K562 (cell line): ENCODE data around the gene SPPL3. TPM values are rescaled to one million over a fixed set of nuclear protein-coding genes. Genes with fewer than 3 reads are reported as not detected.

Experiments
- ATAC-seq: fragments of 200-7000 bp; cut with Tn5 transposase; 3 replicates; pipeline ENCODE4 v1.9.1; 2020; ENCODE audit warnings: moderate library complexity
- BruUV-seq: library from RNA; stranded (reverse); fragments of 400-500 nt; replicated peaks from 2 replicates; lab custom pipeline; 2021; lab: Mats Ljungman, UMichigan
- CTCF ChIA-PET: fragments of 300-600 bp; formaldehyde crosslinking; extraction: SDS; loops from one replicate; lab custom pipeline; 2021; ENCODE audit warnings: low intra/inter-chr PET ratio; lab: Yijun Ruan, JAX
- POLR2A ChIA-PET: fragments of 300-600, 350-650 bp; sonication (Branson Sonifier 250); formaldehyde crosslinking; extraction: SDS; loops from one replicate; lab custom pipeline; 2021; ENCODE audit warnings: antibody characterized with exemption, inconsistent platforms; lab: Yijun Ruan, JAX
- DNase-seq, 4 experiments: peaks; one replicate each; pipeline versions ENCODE4 v3.0.0 to v3.0.0-alpha.2; 2011 to 2018; ENCODE audit warnings: low spot score in 3 of 4, mixed read lengths in 3 of 4; ENCODE audit errors: extremely low read depth in 1 of 4
- FAIRE-seq: peaks from 2 replicates; lab custom pipeline; 2011; peaks lifted over from hg19 to GRCh38; lab: Jason Lieb, UNC
- H2AFZ ChIP-seq: 2 replicates; pipeline ENCODE4 v1.6.0; 2011; ENCODE audit warnings: low read depth, low read length, control low read depth, inconsistent platforms
- H3K27ac ChIP-seq: fragments of 200-600 bp; 3 replicates; pipeline ENCODE4 v1.8.0; 2011; ENCODE audit warnings: low read depth, mild to moderate bottlenecking, control low read depth, inconsistent platforms, low read length, moderate library complexity, mixed read lengths; ENCODE audit errors: extremely low read depth
- H3K27me3 ChIP-seq, 2 experiments: fragments of 300-600 bp in 1 of 2; 2 replicates in 1 of 2; 3 replicates in 1 of 2; pipeline versions ENCODE4 v1.6.0 to v1.8.0; 2011; ENCODE audit warnings: inconsistent platforms in 2 of 2, low read length in 2 of 2, mild to moderate bottlenecking in 1 of 2, mixed read lengths in 1 of 2, moderate library complexity in 1 of 2; ENCODE audit not compliant: control insufficient read depth in 2 of 2, insufficient read depth in 2 of 2
- H3K36me3 ChIP-seq: fragments of 300-600 bp; 3 replicates; pipeline ENCODE4 v1.8.0; 2011; ENCODE audit warnings: mild to moderate bottlenecking, low read length, inconsistent platforms; ENCODE audit not compliant: control insufficient read depth, insufficient read depth
- H3K4me1 ChIP-seq, 2 experiments: fragments of 200-600 bp in 1 of 2; replicated peaks in 1 of 2; 2 replicates in 1 of 2; 3 replicates in 1 of 2; pipeline versions ENCODE4 v1.5.1 to v1.8.0; 2011; ENCODE audit warnings: inconsistent platforms in 2 of 2, low read length in 2 of 2, mild to moderate bottlenecking in 1 of 2, mixed read lengths in 1 of 2, moderate library complexity in 1 of 2; ENCODE audit not compliant: control insufficient read depth in 2 of 2, insufficient read depth in 2 of 2
- H3K4me2 ChIP-seq: 2 replicates; pipeline ENCODE4 v1.6.1; 2011; ENCODE audit warnings: low read length, control low read depth, inconsistent platforms, mixed read lengths; ENCODE audit not compliant: insufficient read depth
- H3K4me3 ChIP-seq: fragments of 200-600 bp; sonication (generic), shearing (Covaris generic); 2 replicates; pipeline ENCODE4 v1.5.1; 2016; ENCODE audit warnings: control low read depth, inconsistent platforms
- H3K79me2 ChIP-seq: fragments of 200-600 bp; 3 replicates; pipeline ENCODE4 v1.8.0; 2011; ENCODE audit warnings: low read length, inconsistent platforms; ENCODE audit not compliant: control insufficient read depth, insufficient read depth
- H3K9ac ChIP-seq, 2 experiments: 2 replicates each; pipeline versions ENCODE4 v1.6.0 to v1.6.1; 2011; ENCODE audit warnings: low read depth in 2 of 2, low read length in 2 of 2, control low read depth in 1 of 2, inconsistent platforms in 1 of 2, mild to moderate bottlenecking in 1 of 2, mixed read lengths in 1 of 2; ENCODE audit not compliant: insufficient read depth in 1 of 2
- H3K9me1 ChIP-seq: one replicate; pipeline ENCODE4 v1.6.0; 2011; ENCODE audit warnings: inconsistent platforms, mild to moderate bottlenecking, low read length, moderate library complexity; ENCODE audit not compliant: control insufficient read depth, insufficient read depth
- H3K9me3 ChIP-seq: replicated peaks from 2 replicates; pipeline ENCODE4 v1.5.1; 2011; ENCODE audit warnings: low read depth, low read length, inconsistent platforms; ENCODE audit not compliant: control insufficient read depth, insufficient read depth
- H4K20me1 ChIP-seq: replicated peaks from 2 replicates; pipeline ENCODE4 v1.6.1; 2011; ENCODE audit warnings: low read length, inconsistent platforms, mixed read lengths; ENCODE audit not compliant: control insufficient read depth, insufficient read depth
- CTCFL ChIP-seq: IDR thresholded peaks from 2 replicates; pipeline ENCODE4 v1.6.1; 2011; ENCODE audit warnings: borderline replicate concordance, low read depth, mild to moderate bottlenecking, moderate library complexity, low read length; ENCODE audit not compliant: insufficient read depth, poor library complexity, severe bottlenecking
- HMBOX1 ChIP-seq: sonication (generic); IDR thresholded peaks from 2 replicates; pipeline ENCODE4 v1.6.1; 2016
- PTBP1 ChIP-seq: fragments of 200-400 bp; formaldehyde crosslinking; IDR thresholded peaks from 2 replicates; pipeline ENCODE4 v1.6.1; 2017; ENCODE audit warnings: low read depth, low read length
- RCOR1 ChIP-seq, 2 experiments: IDR thresholded peaks; 2 replicates each; pipeline ENCODE4 v1.6.1; 2012; ENCODE audit warnings: low read depth in 2 of 2, low read length in 2 of 2, borderline replicate concordance in 1 of 2, improper control_type of control experiment in 1 of 2
- REST ChIP-seq, 2 experiments: fragments of 450-650 bp; formaldehyde crosslinking in 1 of 2; IDR thresholded peaks; 2 replicates each; pipeline versions ENCODE4 v1.4.0 to v1.6.1; 2014 to 2020; ENCODE audit warnings: mild to moderate bottlenecking in 2 of 2, borderline replicate concordance in 1 of 2, low read depth in 1 of 2
- TCF15 ChIP-seq: fragments of 250-450 bp; sonication (Bioruptor Pico); IDR thresholded peaks from 2 replicates; pipeline ENCODE4 v1.8.0; 2022; ENCODE audit warnings: moderate library complexity, mild to moderate bottlenecking, inconsistent platforms
- WGBS: fragments of 100-300 bp; shearing (Covaris generic); methylation state at CpG from one replicate; pipeline ENCODE4 v1.1.6; 2016; ENCODE audit warnings: low coverage, mixed read lengths; ENCODE audit not compliant: insufficient coverage; ENCODE audit errors: missing lambda C conversion rate; 5-methylcytosine and 5-hydroxymethylcytosine counted together
- in situ Hi-C: fragments of 300-500 bp; cut with MboI; formaldehyde crosslinking; loops from 4 replicates; pipeline ENCODE4 v1.15.0; 2018; ENCODE audit warnings: inconsistent platforms, mixed read lengths
- intact Hi-C: fragments of 100-400 bp; cut with micrococcal nuclease; formaldehyde crosslinking; loops from 2 replicates; pipeline ENCODE4 v1.14.2; 2022
- polyA plus RNA-seq, 8 experiments: library from polyadenylated mRNA; depleted of rRNA in 4 of 8; stranded (reverse) in 5 of 8; unstranded in 3 of 8; fragments of >200 nt; fragmentation: Nextera tagmentation in 2 of 8; fragmentation: Illumina TruSeq in 1 of 8; extraction: Ambion mirVana in 2 of 8; extraction: Trizol in 1 of 8; gene quantifications; 2 replicates each; pipeline versions ENCODE4 v1.2.1 to v1.2.3, GENCODE V29; 2011 to 2014; ENCODE audit warnings: inconsistent platforms in 1 of 8, missing spikeins in 1 of 8
- total RNA-seq, 7 experiments: library from RNA; depleted of rRNA in 6 of 7; stranded (reverse); fragments of >200 nt in 6 of 7; fragmentation: Illumina TruSeq in 2 of 7; extraction: Trizol in 2 of 7; gene quantifications; 2 replicates each; pipeline versions ENCODE4 v1.2.1 to v1.2.3, GENCODE V29; 2011 to 2021; ENCODE audit warnings: low replicate concordance in 1 of 7

The SPPL3 gene
- total and polyA plus RNA-seq, 9 of the 15 experiments (the other 6 are each of a cell fraction or from before 2014, with no cell fraction given), result 2.9 to 32.1 (median 7.1) TPM

GRCh38 chr12:120713861-120714482 is 190.2 kb downstream of the SPPL3 start:
- Histone ChIP-seq H3K27me3 (no peaks in the 10 kb centered on the region), H2AFZ (no peak overlapping the region), H3K4me2 (no peak overlapping the region), H3K4me3 (no peak overlapping the region), H3K79me2 (peaks cover 16% of the 10 kb centered on the region), H3K4me1 (peaks cover 16 to 17% of the 10 kb centered on the region in 2 experiments; a peak in 4 of 5 replicates), H3K36me3 (peaks cover 55% of the 10 kb centered on the region), H4K20me1 (no peaks in the 10 kb centered on the region; the same call in 1 of the 2 replicates), H3K9me3 (no peaks in the 10 kb centered on the region), H3K9ac (no peak overlapping the region), H3K9me1 (no peaks in the 10 kb centered on the region), H3K27ac (no peak overlapping the region)
- CTCF ChIA-PET, result interaction anchor here (2.6 to 2.7 kb wide), 2 partner anchors 66 to 130 kb away, joined by 12 to 14 read pairs; no protein-coding TSS in a partner anchor
- POLR2A ChIA-PET, result interaction anchor here (0.7 kb wide), 1 partner anchor 41 kb away, joined by 3 read pairs; no protein-coding TSS in a partner anchor
- ATAC-seq (peak; percentile 71), FAIRE-seq (peak; percentile 84), DNase-seq (peak; percentile 64 to 85 (median 70))
- in situ Hi-C loops, result loop anchor here (5.0 kb wide), 1 partner anchor 132 kb away; the partner anchor contains the start of gene POP5
- no TSS peak for BruUV-seq
- 18% methylated on average over 4 of the region's 4 CpGs for WGBS
- intact Hi-C loops, result loop anchor here (1.0 kb wide), 2 partner anchors 67 to 131 kb away; no protein-coding TSS in a partner anchor
- TF ChIP-seq PTBP1 (no peak), REST (IDR thresholded peaks at IDR 0.05; ENCODE audit: borderline replicate concordance) (peak; percentile 74; the same call in 1 of the 2 replicates), REST (CRISPR knock-in tag; IDR thresholded peaks at IDR 0.05; ENCODE audit: low read depth) (no peak), HMBOX1 (0 out of 2 replicates have a peak, but pooled peaks have one; percentile 40), CTCFL (peak; percentile 27), RCOR1 (IDR thresholded peaks at IDR 0.05; ENCODE audit: borderline replicate concordance in 1 of 2, low read depth in 2 of 2, low read length in 2 of 2) (peak in 1 of 2 experiments; percentile 53; a peak in 1 of 4 replicates), TCF15 (CRISPR knock-in tag) (no peak)
